ENCODE data around the gene TNS2. TPM values are rescaled to one million over a fixed set of nuclear protein-coding genes. Genes with fewer than 3 reads are reported as not detected.
A peak's percentile ranks its signal among the peaks of the same experiment; 100 is the strongest.

The TNS2 gene
- total and polyA plus RNA-seq, 2 of the 13 experiments (the other 11 are each of a cell fraction or from before 2014, with no cell fraction given): 8.9 to 20.4 TPM

GRCh38 chr12:53049571-53050318 is at the start of gene TNS2 (continued):
- TF ChIP-seq ZNF557 (CRISPR knock-in tag; IDR thresholded peaks at IDR 0.05) (0 out of 2 replicates have a peak, but pooled peaks have one; percentile 63), HNRNPL (IDR thresholded peaks at IDR 0.05; ENCODE audit: low read depth, low read length) (peak; percentile 72; the same call in 1 of the 2 replicates), TFAP4 (IDR thresholded peaks at IDR 0.05; ENCODE audit: borderline replicate concordance, low read depth) (peak; percentile 34; the same call in 1 of the 2 replicates), TOPORS (CRISPR knock-in tag; IDR thresholded peaks at IDR 0.05) (no peak), RNF219 (CRISPR knock-in tag; IDR thresholded peaks at IDR 0.05) (no peak), ZMYM3 (CRISPR knock-in tag; IDR thresholded peaks at IDR 0.05) (0 out of 2 replicates have a peak, but pooled peaks have one; percentile 11), RBAK (CRISPR knock-in tag; IDR thresholded peaks at IDR 0.05) (no peak), HIC2 (CRISPR knock-in tag; IDR thresholded peaks at IDR 0.05; ENCODE audit: low read depth) (peak; percentile 55; the same call in 1 of the 2 replicates), KDM2A (CRISPR knock-in tag; IDR thresholded peaks at IDR 0.05; ENCODE audit: borderline replicate concordance, low read depth) (no peak), NONO (IDR thresholded peaks at IDR 0.05) (no peak), NONO (CRISPR knock-in tag; conservative IDR thresholded peaks at IDR 0.05) (no peak), TCF12 (IDR thresholded peaks at IDR 0.05) (no peak), TCF12 (CRISPR knock-in tag; IDR thresholded peaks at IDR 0.05) (peak; percentile 66; the same call in 1 of the 2 replicates), ZNF446 (CRISPR knock-in tag; IDR thresholded peaks at IDR 0.05) (no peak), MBD4 (IDR thresholded peaks at IDR 0.05; ENCODE audit: borderline replicate concordance, low read length) (no peak), ZNF292 (CRISPR knock-in tag; IDR thresholded peaks at IDR 0.05; ENCODE audit: borderline replicate concordance, low read depth) (peak; percentile 75; the same call in 1 of the 2 replicates), ZNF777 (CRISPR knock-in tag; IDR thresholded peaks at IDR 0.05) (no peak), ZNF839 (CRISPR knock-in tag; IDR thresholded peaks at IDR 0.05; ENCODE audit: borderline replicate concordance) (no peak), ATM (IDR thresholded peaks at IDR 0.05; ENCODE audit: borderline replicate concordance) (no peak), PAXIP1 (CRISPR knock-in tag; conservative IDR thresholded peaks at IDR 0.05) (peak; percentile 69), THYN1 (CRISPR knock-in tag; IDR thresholded peaks at IDR 0.05; ENCODE audit: borderline replicate concordance, low read depth) (no peak), PAWR (CRISPR knock-in tag; IDR thresholded peaks at IDR 0.05; ENCODE audit: borderline replicate concordance) (no peak)

Data from HepG2 (cell line).